Stomach (tissue), 9 donors: Measurements from ENCODE around the gene TTC39C. TPM values are rescaled to one million over a fixed set of nuclear protein-coding genes. Genes with fewer than 3 reads are reported as not detected.

Source experiments
- DNase-seq, 2 donors: peaks; one replicate each; pipeline versions ENCODE4 v3.0.0 to v3.0.0-alpha.2; 2013 to 2019
- H3K27ac ChIP-seq, 5 donors: fragments of 200-600 bp in 4 of 5; sonication (generic) in 4 of 5; one replicate each; pipeline ENCODE4 v1.5.1; 2013 to 2019; ENCODE audit warnings: mild to moderate bottlenecking in 1 of 5, moderate library complexity in 1 of 5
- H3K27me3 ChIP-seq, 3 donors: fragments of 200-600 bp; sonication (generic); one replicate each; pipeline ENCODE4 v1.5.1; 2017 to 2019; ENCODE audit warnings: mixed run types in 1 of 3
- H3K36me3 ChIP-seq, 4 donors: fragments of 200-600 bp; sonication (generic); 1 replicate in 3 of 4; 2 replicates in 1 of 4; pipeline ENCODE4 v1.5.1; 2016 to 2019
- H3K4me1 ChIP-seq, 4 donors: fragments of 200-600 bp; sonication (generic); one replicate each; pipeline ENCODE4 v1.5.1; 2016 to 2019
- H3K4me3 ChIP-seq, 4 donors: fragments of 200-600 bp; sonication (generic) in 3 of 4; one replicate each; pipeline ENCODE4 v1.5.1; 2016 to 2019; ENCODE audit warnings: mild to moderate bottlenecking in 1 of 4
- H3K9me3 ChIP-seq, 4 donors: fragments of 200-600 bp; sonication (generic); one replicate each; pipeline ENCODE4 v1.5.1; 2016 to 2019
- EP300 ChIP-seq: sonication (generic); formaldehyde crosslinking; IDR thresholded peaks from one replicate; pipeline ENCODE4 v1.6.1; 2017; ENCODE audit warnings: antibody characterized with exemption
- POLR2A ChIP-seq, 4 donors: fragments of 450-650 bp; IDR thresholded peaks; one replicate each; pipeline ENCODE4 v1.6.1; 2016; ENCODE audit warnings: antibody characterized with exemption in 4 of 4, control low read depth in 2 of 4, mild to moderate bottlenecking in 1 of 4, moderate library complexity in 1 of 4
- POLR2AphosphoS5 ChIP-seq, 3 donors: sonication (generic); formaldehyde crosslinking; IDR thresholded peaks; one replicate each; pipeline ENCODE4 v1.6.1; 2016; ENCODE audit warnings: antibody characterized with exemption in 3 of 3
- WGBS, 5 donors: extraction: QIAGEN DNeasy Blood & Tissue Kit in 3 of 5; methylation state at CpG; one replicate each; pipeline versions ENCODE4 v1.1.5 to v1.1.7; 2013 to 2018; 5-methylcytosine and 5-hydroxymethylcytosine counted together
- intact Hi-C: fragments of 100-400 bp; cut with DNase I; formaldehyde crosslinking; loops from one replicate; pipeline ENCODE4 v1.15.1; 2023; ENCODE audit warnings: low total_unique reads
- polyA plus RNA-seq, 3 donors: library from polyadenylated mRNA; stranded (reverse); fragments of 200-250 nt; gene quantifications; one replicate each; pipeline ENCODE4 v1.2.3, GENCODE V29; 2013
- total RNA-seq, 5 donors: library from RNA; depleted of rRNA; stranded (reverse); fragments of >200 nt; gene quantifications; one replicate each; pipeline versions ENCODE4 v1.1.0 to v1.2.3, GENCODE V29; 2014 to 2016
- TF ChIP-seq, protein P1 (sequence below), 7 experiments: fragments of 450-650 bp in 4 of 7; fragments of 200-600 bp in 3 of 7; sonication (generic) in 3 of 7; IDR thresholded peaks; one replicate each; pipeline ENCODE4 v1.5.1; 2016 to 2019; ENCODE audit warnings: antibody characterized with exemption in 7 of 7, control low read depth in 2 of 7, mild to moderate bottlenecking in 1 of 7
- donor health status: healthy with polysubstance abuse.
- donor health status: Bipolar disorder and iron deficiency.
- donor health status: healthy.

The TTC39C gene
- total and polyA plus RNA-seq, 8 donors, result 1.8 to 42.0 (median 21.3) TPM

DNA sequence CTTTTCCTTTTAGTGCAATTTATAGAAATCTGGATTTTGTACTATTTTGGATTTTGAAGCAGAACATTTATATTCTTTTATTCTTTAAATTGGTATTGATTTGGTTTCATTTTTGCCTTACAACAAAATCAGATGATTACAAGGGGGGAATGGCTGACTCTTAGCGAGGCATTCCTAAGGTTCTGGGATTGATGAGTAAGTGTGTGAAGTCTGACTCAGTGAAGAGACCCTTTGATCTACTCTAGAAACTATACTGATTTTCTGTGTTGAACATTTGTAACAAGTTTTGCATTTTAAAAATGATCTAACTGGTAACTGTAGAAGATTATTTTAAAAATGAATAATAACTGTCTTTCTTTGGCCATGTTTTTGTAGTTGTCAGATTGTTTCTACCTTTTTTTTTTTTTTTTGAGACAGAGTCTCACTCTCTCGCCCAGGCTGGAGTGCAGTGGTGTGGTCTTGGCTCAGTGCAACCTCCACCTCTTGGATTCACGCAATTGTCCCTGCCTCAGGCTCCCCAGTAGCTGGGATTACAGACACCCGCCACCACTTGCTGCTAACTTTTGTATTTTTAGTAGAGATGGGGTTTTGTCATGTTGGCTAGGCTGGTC lies 48.7 kb downstream of the TTC39C start:
- Histone ChIP-seq H3K27me3 (no peaks in the 10 kb centered on the region), H3K36me3 (peaks cover 0 to 19% (median 17%) of the 10 kb centered on the region in 4 donors), H3K9me3 (no peaks in the 10 kb centered on the region), H3K27ac (no peak overlapping the region), H3K4me1 (peaks cover 0 to 11% (median 0%) of the 10 kb centered on the region in 4 donors), H3K4me3 (no peak overlapping the region)
- DNase-seq, result no peak
- 66 to 87% (median 77%) methylated on average over 4 of the region's 4 CpGs for WGBS, 5 donors
- no peak for TF ChIP-seq EP300
- TF ChIP-seq POLR2AphosphoS5 (IDR thresholded peaks at IDR 0.05), result no peak
- TF ChIP-seq POLR2A (IDR thresholded peaks at IDR 0.05), result no peak
- TF ChIP-seq, protein P1, sequence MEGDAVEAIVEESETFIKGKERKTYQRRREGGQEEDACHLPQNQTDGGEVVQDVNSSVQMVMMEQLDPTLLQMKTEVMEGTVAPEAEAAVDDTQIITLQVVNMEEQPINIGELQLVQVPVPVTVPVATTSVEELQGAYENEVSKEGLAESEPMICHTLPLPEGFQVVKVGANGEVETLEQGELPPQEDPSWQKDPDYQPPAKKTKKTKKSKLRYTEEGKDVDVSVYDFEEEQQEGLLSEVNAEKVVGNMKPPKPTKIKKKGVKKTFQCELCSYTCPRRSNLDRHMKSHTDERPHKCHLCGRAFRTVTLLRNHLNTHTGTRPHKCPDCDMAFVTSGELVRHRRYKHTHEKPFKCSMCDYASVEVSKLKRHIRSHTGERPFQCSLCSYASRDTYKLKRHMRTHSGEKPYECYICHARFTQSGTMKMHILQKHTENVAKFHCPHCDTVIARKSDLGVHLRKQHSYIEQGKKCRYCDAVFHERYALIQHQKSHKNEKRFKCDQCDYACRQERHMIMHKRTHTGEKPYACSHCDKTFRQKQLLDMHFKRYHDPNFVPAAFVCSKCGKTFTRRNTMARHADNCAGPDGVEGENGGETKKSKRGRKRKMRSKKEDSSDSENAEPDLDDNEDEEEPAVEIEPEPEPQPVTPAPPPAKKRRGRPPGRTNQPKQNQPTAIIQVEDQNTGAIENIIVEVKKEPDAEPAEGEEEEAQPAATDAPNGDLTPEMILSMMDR (IDR thresholded peaks at IDR 0.05), result no peak
- intact Hi-C loops, result no loop called here

DNA sequence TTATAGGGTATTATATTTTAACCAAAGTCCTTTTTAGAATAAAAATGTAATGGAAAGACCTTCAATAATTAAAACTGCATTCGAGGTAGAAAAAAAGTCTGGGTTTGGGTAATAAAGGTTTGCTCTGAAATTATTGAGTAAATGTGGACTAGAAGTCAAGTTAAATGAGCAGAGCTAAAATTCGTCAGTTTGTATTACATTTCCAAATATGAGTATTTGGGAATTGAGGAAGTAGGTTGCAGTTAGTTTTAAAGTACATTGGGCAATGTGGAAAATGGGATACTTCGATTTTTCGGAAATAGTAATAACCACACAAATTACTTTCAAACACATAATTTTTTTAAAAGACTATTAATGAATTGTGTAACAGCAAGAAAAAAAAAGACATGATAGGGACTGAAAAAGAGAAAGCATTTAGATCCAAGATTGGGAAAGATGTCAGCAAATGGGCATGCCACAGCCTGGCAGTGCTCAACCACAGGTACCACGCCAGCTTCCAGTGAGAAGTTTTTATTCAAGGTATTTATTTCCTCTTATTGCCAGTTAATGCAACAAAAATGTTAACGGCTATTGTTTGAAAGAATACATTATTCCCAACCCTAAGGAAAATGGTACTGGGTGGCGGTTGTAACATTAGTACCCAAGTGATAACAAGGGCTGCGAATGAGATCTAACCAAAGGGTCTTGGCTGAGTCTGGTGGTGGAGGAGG lies 50.0 kb downstream of the TTC39C start:
- H3K27me3 ChIP-seq, result no peaks in the 10 kb centered on the region
- intact Hi-C loops, result no loop called here
- 89 to 96% (median 94%) methylated on average over 8 of the region's 8 CpGs for WGBS, 5 donors
- DNase-seq, result no peak
- H3K27ac ChIP-seq, result no peak overlapping the region
- peaks cover 0 to 19% (median 17%) of the 10 kb centered on the region in 4 donors for H3K36me3 ChIP-seq
- TF ChIP-seq, protein P1 (IDR thresholded peaks at IDR 0.05), result no peak
- no peak for TF ChIP-seq EP300
- TF ChIP-seq POLR2A (IDR thresholded peaks at IDR 0.05), result no peak
- no peak for TF ChIP-seq POLR2AphosphoS5 (IDR thresholded peaks at IDR 0.05)
- H3K4me3 ChIP-seq, result no peak overlapping the region
- no peaks in the 10 kb centered on the region for H3K9me3 ChIP-seq
- H3K4me1 ChIP-seq, result peaks cover 0 to 11% (median 0%) of the 10 kb centered on the region in 4 donors

DNA sequence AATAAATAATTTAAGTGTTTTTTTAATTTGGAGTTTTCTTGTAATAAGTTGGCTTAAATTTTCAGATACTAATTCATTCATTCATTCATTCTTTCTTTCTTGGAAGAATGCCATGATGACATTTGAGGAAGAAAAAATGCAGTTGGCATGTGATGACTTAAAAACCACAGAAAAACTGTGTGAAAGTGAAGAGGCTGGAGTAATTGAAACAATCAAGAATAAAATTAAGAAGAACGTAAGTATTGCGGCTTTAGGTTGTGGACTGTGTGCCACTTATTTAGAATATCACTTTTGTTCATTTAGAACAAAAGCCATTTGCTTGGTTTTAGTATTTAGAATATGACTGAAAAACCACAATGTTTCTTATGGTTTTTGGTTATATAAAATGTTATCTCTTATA lies 51.4 kb downstream of the TTC39C start:
- WGBS, 5 donors, result 89 to 94% (median 91%) methylated on average over 2 of the region's 2 CpGs
- intact Hi-C loops, result no loop called here

DNA sequence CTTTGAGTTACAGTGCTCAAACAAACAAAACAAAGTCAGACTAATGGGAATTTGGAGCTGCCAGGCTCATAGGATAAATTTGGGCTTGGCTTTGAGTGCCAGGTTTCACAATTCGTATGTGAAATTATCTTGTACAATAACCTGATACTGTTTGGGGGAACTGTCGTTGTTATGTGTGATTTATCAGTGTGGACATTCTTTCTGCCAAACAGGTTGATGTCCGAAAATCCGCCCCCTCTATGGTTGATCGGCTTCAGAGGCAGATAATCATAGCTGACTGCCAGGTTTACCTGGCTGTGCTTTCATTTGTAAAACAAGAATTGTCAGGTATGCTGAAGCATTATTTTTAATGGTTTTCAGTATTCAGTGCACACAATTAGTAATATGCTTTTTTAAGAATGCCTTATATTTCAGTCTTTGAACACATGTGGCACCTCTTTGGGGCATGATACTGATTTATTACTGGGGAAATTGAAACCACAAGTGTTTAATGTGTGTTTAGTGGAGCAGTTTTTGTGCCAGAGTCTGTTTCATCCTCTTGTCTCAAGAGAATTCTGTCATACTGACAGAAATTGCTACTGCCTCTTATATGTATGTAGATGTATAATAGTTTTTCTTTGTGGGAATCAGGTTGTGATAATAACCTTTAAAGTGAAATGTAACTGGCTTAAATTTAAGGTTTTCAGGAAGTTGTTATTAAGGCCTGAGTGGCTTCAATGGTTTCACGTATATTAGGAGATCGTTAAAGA lies 54.6 kb downstream of the TTC39C start:
- H3K4me1 ChIP-seq, result peaks cover 7 to 11% (median 9%) of the 10 kb centered on the region in 4 donors
- peaks cover 0 to 26% (median 17%) of the 10 kb centered on the region in 4 donors for H3K36me3 ChIP-seq
- H3K27me3 ChIP-seq, result no peaks in the 10 kb centered on the region
- no peak overlapping the region for H3K27ac ChIP-seq
- WGBS, 5 donors, result 56 to 75% (median 61%) methylated on average over 7 of the region's 7 CpGs
- TF ChIP-seq POLR2A (IDR thresholded peaks at IDR 0.05), result no peak
- TF ChIP-seq EP300, result no peak
- TF ChIP-seq POLR2AphosphoS5 (IDR thresholded peaks at IDR 0.05), result no peak
- TF ChIP-seq, protein P1 (IDR thresholded peaks at IDR 0.05), result no peak
- H3K4me3 ChIP-seq, result no peak overlapping the region
- H3K9me3 ChIP-seq, result no peaks in the 10 kb centered on the region
- no peak for DNase-seq
- intact Hi-C loops, result no loop called here

More for the DNA sequence above, 51.4 kb downstream of the TTC39C start:
- TF ChIP-seq POLR2AphosphoS5 (IDR thresholded peaks at IDR 0.05), result no peak
- TF ChIP-seq, protein P1 (IDR thresholded peaks at IDR 0.05), result no peak
- no peak for TF ChIP-seq EP300
- no peak for TF ChIP-seq POLR2A (IDR thresholded peaks at IDR 0.05)
- no peaks in the 10 kb centered on the region for H3K9me3 ChIP-seq
- DNase-seq, result no peak
- H3K27ac ChIP-seq, result no peak overlapping the region
- no peaks in the 10 kb centered on the region for H3K27me3 ChIP-seq
- H3K36me3 ChIP-seq, result peaks cover 0 to 19% (median 17%) of the 10 kb centered on the region in 4 donors
- no peak overlapping the region for H3K4me3 ChIP-seq
- H3K4me1 ChIP-seq, result peaks cover 5 to 18% (median 7%) of the 10 kb centered on the region in 4 donors
